Stimulated activated CD8-positive, alpha-beta memory T cell treated with anti-CD3 and anti-CD28 coated beads, Interleukin-4, amount 100 ng/mL, for 24 hours (primary cell): ENCODE measurements around the gene TCHH.
"Not testable (repeated sequence)": the region's sequence is repeated elsewhere in the genome, so short reads cannot be mapped to it uniquely, and the experiment has no call there.

Source experiments
- DNase-seq: peaks from one replicate; pipeline ENCODE4 v3.0.0-alpha.2; 2020; ENCODE audit warnings: low read depth

Gene TCHH, protein sequence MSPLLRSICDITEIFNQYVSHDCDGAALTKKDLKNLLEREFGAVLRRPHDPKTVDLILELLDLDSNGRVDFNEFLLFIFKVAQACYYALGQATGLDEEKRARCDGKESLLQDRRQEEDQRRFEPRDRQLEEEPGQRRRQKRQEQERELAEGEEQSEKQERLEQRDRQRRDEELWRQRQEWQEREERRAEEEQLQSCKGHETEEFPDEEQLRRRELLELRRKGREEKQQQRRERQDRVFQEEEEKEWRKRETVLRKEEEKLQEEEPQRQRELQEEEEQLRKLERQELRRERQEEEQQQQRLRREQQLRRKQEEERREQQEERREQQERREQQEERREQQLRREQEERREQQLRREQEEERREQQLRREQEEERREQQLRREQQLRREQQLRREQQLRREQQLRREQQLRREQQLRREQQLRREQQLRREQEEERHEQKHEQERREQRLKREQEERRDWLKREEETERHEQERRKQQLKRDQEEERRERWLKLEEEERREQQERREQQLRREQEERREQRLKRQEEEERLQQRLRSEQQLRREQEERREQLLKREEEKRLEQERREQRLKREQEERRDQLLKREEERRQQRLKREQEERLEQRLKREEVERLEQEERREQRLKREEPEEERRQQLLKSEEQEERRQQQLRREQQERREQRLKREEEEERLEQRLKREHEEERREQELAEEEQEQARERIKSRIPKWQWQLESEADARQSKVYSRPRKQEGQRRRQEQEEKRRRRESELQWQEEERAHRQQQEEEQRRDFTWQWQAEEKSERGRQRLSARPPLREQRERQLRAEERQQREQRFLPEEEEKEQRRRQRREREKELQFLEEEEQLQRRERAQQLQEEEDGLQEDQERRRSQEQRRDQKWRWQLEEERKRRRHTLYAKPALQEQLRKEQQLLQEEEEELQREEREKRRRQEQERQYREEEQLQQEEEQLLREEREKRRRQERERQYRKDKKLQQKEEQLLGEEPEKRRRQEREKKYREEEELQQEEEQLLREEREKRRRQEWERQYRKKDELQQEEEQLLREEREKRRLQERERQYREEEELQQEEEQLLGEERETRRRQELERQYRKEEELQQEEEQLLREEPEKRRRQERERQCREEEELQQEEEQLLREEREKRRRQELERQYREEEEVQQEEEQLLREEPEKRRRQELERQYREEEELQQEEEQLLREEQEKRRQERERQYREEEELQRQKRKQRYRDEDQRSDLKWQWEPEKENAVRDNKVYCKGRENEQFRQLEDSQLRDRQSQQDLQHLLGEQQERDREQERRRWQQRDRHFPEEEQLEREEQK (N-terminal part only)

DNA sequence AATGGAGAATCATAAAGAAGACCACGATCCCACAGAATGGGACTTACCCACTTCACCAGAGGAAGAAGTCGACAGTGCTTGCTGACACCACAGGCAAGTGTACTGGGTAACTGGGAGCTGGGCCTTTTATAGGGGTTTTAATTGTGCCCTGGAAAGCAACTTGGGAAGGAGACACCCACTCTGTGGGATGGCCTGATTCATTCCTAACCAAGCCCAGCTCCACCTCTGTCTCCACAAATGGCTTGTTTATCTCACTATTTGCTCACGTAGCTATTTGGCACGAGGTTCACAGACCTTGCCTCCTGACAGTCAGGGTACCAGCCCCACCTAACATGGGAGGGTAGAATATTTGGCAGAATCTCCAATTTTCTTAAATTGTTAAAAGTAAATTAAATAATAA lies at the start of gene TCHH:
TCHH (minus strand) TSS at position 101 of the 400 bp plus-strand sequence. CDS start 1,364 bp downstream, outside the sequence.
- DNase-seq = no peak

DNA sequence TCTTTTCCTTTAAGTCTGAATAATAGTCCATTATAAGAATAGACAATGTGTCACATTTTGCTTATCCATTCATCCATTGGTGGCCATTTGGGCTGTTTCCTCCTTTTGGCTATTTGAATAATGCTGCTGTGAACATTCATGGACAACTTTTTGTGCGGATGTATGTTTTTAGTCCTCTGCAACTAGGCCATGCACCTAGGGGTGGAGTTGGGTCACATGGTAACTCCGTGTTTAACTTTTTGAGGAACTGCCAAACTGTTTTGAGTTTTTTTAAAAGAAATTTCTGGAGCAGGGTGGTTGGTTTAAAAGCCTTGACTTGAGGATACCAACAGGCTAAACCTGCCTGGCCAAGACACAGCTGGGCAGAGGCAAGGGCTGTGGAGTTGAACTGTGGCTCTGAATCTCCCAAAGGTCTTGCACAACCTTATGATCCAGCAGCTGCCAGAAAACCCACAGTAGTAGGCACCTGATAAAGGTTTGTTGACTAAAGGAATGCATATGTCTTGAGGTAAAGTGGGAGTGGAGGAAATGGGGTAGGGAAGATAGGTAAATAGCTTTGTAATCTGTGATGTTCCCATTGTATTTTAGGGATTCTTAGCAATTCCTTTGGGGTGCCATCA lies 49.4 kb upstream of the TCHH start:
- no peak for DNase-seq

DNA sequence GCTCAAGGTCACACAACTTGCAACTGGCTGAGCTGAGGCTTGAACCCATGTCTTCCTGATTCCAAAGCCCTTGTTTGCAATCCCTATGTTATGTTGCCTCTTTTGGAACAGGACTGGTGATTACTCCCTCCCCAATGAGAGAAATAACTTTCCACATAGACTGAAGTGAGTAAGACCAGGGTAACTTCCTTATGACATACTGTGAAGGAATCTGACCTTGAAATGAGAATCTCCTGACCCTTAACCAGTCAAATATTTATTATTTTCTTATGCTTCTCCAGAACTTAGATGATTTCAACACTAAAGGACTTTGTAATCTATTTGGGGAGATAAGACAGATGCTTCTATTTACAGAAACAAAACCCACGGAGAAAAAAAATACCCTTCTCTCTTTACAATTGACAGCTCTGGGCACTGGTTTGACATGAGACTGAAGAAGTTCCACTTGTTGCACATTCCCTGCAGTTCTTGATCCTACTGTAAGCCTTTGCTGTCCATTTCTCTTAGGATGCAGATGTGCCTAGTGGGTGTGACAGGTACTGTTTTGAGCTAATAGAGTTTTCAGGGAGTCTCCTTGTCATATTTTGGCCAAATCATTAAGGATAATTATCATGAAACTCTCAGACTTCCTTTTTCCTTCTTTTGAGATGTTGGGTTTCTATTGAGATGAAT lies 47.7 kb upstream of the TCHH start:
- no peak for DNase-seq

DNA sequence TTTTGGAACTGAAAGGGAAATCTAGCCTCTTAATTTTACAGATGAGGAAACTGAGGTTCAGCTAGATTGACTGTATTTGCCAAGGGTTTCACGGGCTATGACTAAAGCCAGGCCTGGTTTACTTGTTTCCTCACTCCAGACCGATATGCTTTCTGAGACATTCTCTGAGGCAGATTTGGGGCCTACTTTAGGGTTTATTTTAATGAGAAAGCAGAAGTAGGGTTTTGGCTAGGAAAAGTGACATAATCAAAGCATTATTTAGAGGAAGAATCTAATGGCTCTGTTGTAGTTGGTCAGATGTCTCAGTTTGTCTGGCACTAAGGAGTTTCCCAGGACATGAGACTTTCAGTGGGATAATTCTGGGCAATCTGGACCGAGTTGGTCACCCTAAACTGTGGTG lies 45.3 kb upstream of the TCHH start:
- no peak for DNase-seq

DNA sequence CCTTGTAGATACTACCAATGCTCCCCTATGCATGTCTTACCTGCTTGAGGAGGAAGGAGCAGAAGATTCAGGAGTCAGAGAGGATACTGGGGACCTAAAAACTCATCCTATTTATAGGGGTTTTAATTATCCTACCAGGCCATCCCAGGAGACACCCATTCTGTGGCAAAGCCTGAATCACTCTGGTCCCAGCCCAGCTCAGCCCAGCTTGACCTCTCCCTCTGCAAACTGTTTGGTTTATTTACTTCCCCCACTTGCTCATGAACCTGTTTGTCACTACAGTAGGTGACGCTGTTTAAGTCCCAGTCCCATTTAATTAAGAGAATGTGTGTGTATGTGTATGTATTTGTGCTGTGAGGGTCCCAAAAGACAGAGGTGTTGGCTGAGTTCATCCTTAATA lies 43.9 kb upstream of the TCHH start, which contains the start of gene RPTN:
RPTN (minus strand) TSS at position 85 of the 400 bp plus-strand sequence. CDS start 1,339 bp downstream, outside the sequence.
- DNase-seq = no peak

DNA sequence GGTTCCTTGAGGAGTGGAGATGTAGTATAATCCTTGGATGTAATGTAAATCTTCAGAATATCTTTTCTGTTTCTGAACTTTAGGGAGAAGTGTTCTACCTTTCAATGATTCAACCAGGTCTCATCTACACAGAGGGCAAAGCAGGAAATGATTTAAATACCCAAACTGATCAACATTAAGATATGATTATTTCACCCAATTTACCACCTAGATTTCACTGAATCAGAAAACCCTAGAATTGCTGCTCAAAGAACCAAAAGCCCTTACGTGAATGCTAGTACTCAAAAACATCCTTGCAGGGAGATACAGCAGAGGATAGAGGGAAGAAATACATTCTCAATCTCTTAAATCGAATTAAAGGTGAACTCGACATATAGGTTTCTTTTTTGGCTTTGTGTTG lies 38.8 kb upstream of the TCHH start:
- no peak for DNase-seq

DNA sequence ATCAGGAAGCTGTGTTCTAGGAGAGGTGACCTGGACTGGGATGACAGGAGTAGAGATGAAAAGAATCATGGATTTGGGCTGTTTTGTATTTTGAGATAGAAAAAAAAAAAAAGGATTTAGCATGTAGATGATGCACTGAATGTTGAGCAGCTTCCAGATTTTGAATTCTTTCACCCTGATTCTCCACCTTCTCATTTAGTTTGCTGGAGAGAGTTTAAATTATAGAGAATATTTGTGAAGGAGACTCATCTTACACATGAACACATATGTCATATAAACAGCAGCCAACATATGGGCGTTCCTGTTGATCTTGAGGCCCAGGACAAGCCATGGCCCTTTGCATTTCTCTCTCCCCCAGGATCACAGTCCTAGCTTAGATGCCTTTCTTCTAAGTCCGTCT lies 36.4 kb upstream of the TCHH start:
- DNase-seq = no peak

DNA sequence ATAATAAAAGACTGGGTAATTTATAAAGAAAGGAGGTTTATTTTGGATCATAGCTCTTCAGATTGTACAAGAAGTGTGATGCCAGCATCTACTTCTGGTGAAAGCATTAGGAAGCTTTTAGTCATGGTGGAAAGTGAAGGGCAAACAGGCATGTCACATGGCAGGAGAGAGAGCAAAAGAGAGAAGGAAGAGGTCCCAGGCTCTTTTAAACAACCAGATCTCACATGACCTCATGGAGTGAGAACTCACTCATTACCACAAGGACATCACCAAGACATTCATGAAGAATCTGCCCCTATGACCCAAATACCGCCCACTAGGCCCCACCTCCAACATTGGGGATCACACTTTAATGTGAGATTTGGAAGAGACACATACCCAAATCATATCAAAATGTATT lies 33.7 kb upstream of the TCHH start:
- DNase-seq = no peak

DNA sequence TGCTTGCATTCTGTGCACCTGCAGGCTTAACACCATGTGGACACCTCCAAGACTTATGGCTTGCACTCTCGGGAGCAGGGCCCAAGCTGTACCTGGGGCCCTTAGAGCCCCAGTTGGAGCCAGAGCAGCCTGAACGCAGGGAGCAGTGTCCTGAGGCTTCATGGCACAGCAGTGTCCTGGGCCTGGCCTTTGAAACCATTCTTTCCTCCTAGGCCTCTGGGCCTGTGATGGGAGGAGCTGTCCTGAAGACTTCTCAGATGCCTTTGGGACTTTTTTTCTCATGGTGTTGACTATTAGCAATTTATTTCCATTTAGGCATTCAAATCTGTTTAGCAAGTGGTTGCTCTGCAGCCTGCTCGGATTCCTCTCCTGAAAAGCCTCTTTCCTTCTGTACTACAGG lies 32.8 kb upstream of the TCHH start:
- no peak for DNase-seq

DNA sequence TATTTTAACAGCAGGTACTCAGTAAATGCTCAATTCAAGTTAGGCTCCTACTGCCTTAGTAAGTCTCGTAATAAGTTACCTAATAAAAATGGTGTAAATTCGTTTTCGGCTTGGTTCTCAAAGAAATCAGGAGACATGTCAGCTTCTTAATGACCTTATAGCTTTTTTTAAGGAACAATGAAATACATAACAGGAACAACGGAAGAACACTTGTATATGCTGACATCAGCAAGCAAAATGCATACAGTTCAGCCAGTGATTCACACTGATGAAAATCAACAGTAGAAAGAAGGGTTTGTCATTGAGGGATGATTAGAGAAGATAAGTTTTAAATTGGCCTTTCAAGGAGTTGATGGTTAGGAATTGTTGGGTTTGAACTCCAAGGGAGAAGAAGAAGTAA lies 30.5 kb upstream of the TCHH start:
- DNase-seq = no peak

DNA sequence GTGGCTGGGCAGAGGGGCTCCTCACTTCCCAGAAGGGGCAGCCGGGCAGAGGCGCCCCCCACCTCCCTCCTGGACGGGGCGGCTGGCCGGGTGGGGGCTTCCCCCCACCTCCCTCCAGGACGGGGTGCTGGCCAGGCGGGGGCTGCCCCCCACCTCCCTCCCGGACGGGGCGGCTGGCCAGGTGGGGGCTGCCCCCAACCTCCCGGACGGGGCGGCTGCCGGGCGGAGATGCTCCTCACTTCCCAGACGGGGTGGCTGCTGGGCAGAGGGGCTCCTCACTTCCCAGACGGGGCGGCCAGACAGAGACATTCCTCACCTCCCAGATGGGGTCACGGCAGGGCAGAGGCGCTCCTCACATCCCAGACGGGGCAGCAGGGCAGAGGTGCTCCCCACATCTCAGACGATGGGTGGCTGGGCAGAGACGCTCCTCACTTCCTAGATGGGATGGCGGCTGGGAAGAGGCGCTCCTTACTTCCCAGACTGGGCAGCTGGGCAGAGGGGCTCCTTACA lies 29.5 kb upstream of the TCHH start:
- DNase-seq = not testable (repeated sequence)

DNA sequence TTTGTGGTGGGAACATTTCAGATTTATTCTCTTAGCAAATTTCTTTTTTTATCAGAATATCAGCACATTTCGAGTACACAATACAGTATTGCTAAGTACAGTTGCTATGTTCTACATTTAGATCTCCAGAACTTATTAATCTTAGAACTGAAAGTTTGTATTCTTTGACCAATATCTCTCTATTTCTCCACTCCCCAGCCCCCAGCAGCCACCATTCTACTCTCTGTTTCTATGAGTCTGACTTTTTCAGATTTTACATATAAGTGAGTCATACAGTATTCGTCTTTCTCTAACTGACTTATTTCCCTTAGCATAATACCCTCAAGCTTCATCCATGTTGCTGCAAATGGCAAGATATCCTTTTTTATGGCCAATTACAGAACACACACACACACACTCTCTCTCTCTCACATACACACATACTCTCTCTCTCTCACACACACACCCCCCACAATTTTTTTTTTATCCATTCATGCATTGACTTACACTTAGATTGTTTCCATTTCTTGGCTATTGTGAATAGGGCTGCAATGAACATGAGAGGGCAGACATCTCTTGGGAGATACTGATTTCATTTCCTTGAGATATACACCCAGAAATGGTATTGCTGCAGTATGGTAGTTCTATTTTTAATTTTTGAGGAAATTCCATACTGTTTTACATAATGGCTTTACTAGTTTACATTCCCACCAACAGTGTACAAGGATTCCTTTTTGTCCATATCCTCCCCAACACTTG lies 28.1 kb upstream of the TCHH start:
- no peak for DNase-seq

DNA sequence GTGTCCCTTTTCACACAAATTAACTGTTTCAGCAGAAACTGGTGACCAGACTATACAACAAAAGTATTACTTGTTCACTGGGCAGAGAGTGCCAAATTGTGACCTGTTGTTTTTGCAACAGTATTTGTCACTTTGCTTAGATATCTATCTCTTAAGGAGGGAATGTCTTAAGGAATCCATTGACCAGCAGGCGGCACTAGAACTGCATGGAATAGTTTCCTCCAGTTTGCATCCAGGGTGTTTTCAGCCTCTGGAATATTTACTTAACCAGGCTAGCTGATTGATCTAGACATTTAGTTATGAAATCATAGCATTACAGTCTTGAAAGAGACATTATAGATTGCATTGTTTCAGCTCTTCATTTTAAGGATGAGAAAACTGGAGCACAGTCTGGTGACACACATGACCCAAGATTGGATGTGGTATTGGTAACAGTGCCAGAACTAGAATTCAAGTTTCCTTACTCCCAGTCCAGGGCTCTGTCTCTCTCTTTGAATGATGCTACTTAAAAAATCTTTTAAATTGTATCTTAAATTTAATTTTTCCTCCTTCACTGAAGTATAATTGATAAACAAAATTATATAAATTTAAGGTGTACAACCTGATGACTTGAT lies 26.8 kb upstream of the TCHH start:
- DNase-seq = no peak

DNA sequence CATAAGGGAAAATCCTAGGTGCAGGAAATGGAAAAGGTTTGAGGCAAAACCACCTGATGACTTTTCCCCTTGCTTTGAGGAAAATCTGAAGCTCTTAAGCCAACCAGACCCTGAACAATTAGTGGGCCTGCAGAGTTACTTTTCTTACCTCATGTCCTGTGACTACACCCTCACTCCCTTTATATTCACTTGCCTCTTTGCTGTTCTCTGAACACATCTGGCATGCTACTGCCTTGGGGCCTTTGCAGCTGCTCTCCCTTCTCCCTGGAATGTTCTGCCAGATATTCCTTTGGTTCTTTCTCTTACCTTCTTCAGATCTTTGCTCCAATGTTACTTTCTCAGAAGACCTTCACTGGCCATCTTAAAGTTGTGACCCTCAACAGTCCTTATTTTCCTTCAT lies 22.0 kb upstream of the TCHH start:
- no peak for DNase-seq

DNA sequence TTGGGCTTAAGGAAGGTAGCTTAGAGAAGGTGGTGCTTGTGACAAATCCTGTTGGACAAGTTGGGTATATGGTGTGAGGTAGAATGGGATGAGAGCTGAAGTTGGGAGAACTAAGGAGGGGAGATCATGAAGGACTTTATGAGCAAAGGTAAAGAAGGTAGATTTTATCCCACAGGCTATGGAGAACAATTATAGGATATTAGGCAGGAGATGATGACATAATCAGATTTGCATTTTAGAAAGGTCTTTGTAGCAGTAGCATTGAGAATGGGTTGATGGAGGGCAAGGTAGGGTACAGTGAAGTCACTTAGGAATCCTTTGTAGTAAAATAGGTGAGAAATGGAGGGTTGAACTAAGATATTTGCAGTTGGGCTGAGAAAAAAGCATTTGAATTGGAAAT lies 14.9 kb upstream of the TCHH start:
- no peak for DNase-seq

DNA sequence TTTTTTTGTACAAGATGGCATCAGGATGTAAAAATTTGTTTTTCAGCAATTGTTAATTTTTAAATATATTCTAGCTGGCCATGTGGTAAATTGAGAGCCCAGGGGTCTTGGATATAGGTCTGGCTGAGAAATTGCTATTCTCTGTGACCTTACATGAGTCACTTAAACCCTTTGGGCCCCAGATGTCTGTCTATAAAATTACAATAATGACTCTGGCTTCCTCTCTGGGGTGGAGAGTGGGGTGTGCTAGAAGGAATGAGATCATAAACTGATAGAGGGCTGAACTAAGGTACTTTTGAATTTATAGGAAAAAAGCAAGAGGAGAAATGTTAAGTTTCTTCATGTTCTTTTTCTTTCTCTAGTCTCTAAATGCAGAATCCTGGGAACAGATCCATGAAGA lies 12.4 kb upstream of the TCHH start:
- DNase-seq = no peak

DNA sequence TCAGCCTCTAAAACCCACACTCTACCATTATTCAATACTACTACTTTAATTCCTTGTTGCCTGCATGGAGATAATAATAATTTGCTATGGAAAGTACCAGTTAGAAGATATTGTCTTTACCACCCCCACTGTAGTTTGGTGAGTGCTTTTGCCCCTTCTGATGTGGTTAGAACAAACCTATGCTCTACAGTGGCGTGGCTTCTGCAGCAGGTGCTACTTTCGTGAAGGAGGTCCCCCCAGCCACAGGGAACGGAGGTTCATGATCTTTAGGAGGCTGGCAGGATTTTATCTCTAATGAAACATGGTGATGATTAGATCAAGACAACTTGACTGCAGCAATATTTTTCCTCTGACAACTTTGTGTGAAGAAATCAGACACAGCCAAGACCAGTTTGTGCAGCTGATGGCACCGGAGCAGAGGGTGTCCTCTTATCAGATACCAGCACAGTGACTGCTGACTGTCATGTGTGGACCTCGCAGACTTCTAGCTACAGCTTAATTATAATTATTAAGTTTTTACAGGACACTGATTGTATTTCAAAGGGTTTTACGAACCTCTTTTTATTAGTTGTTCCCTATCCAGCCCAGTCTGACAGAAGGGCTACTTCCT lies 10.7 kb upstream of the TCHH start:
- no peak for DNase-seq

DNA sequence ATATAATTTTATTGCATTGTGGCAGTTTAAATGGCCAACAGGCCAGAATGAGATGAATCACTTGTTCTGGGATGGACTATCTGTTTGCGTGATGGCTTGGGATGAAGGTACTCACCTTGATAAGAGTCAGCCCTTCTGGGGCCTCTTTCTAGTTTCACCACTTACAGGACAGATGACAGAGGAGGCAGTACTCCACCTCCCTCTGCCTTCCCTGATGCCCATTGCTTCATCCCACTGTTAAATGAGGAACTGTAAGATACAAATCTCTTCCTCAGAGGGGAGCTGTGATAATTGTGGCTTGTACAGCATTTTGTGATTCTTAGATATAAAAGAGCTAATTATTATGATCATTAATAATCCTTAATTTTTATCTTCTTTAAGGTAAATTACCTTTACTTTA lies 3.7 kb upstream of the TCHH start:
- DNase-seq = no peak

DNA sequence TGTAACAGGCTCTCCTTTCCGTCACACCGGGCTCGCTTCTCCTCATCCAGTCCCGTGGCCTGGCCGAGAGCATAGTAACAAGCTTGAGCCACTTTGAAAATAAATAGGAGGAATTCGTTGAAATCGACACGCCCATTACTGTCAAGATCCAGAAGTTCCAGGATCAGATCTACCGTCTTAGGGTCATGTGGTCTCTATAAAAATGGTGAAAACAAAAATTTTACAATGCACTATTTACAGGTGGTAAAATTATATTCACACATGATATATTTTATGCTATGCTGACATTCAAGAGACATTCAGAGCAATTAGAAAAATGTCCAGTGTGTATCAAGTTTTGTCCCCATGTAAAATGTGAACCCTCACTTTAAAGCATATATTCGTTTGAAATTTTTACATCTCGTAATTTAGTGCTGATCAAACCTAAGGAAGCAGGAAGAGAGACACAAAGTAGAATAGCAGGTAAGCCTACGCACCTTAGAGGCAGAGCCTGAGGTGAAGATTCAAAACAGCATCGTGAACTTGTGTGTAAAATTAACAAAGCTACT lies 2.3 kb downstream of the TCHH start:
- no peak for DNase-seq
